Adipose tissue (tissue), 3 donors: ENCODE measurements around the gene GPC6. TPM values are rescaled to one million over a fixed set of nuclear protein-coding genes. Genes with fewer than 3 reads are reported as not detected.
"Not testable (repeated sequence)": the region's sequence is repeated elsewhere in the genome, so short reads cannot be mapped to it uniquely, and the experiment has no call there.

Experiments
- H3K27ac ChIP-seq: one replicate; pipeline ENCODE4 v1.5.1; 2013; ENCODE audit warnings: low read depth, low read length
- WGBS, 3 donors: extraction: QIAGEN DNeasy Blood & Tissue Kit; methylation state at CpG; one replicate each; pipeline ENCODE4 v1.1.7; 2013; 5-methylcytosine and 5-hydroxymethylcytosine counted together
- polyA plus RNA-seq, 3 donors: library from polyadenylated mRNA; stranded (reverse); fragments of 200-250 nt; gene quantifications; one replicate each; pipeline ENCODE4 v1.2.3, GENCODE V29; 2013
- donor health status: healthy with polysubstance abuse.
- donor health status: Bipolar disorder and iron deficiency.
- donor health status: healthy.

Gene GPC6
- polyA plus RNA-seq, 3 donors, result 0.72 to 8.5 (median 5.8) TPM

DNA sequence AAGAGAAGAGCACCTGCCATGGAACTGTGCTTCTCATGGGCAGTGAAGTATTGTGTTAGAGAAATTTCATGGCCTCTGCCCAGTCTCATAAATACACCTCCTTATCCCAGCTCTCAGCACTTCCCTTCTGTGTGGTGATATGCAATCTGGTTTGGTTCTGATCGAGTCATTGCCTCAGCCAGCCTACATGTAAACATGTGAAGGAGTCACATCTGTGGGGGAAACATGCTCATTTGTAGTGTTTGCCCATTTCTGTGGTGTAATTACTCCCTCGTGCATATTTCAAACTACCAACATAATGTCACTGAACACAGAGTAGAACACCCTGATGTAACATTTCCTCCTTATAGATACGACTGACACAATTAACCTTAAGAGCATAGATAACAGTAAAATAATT lies 1069.9 kb downstream of the GPC6 start:
- 76 to 77% (median 77%) methylated on average over 3 of the region's 3 CpGs for WGBS, 3 donors
- no peak overlapping the region for H3K27ac ChIP-seq

- H3K27ac ChIP-seq, result no peak overlapping the region
- WGBS, 3 donors, result 68 to 80% (median 75%) methylated on average over 4 of the region's 4 CpGs
These were observed 1071.7 kb downstream of the GPC6 start for GRCh38 chr13:94298346-94298745.

- 69 to 83% (median 81%) methylated on average over 4 of the region's 4 CpGs for WGBS, 3 donors
- no peak overlapping the region for H3K27ac ChIP-seq
These were observed 1073.8 kb downstream of the GPC6 start for GRCh38 chr13:94300401-94300800.

- 77 to 86% (median 80%) methylated on average over 1 of the region's 1 CpG for WGBS, 3 donors
- H3K27ac ChIP-seq, result no peak overlapping the region
These were observed 1074.9 kb downstream of the GPC6 start for GRCh38 chr13:94301487-94301886.

- not testable (repeated sequence) for H3K27ac ChIP-seq
- WGBS, 3 donors, result 94 to 96% (median 95%) methylated on average over 20 of the region's 20 CpGs
These were observed 1076.4 kb downstream of the GPC6 start for GRCh38 chr13:94302847-94303565.

GRCh38 chr13:94303644-94304174 lies 1077.1 kb downstream of the GPC6 start:
- no peak overlapping the region for H3K27ac ChIP-seq
- WGBS, 3 donors, result 45 to 64% (median 62%) methylated on average over 7 of the region's 7 CpGs

- H3K27ac ChIP-seq, result no peak overlapping the region
- WGBS, 3 donors, result 35 to 74% (median 72%) methylated on average over 2 of the region's 2 CpGs
These were observed 1078.4 kb downstream of the GPC6 start for GRCh38 chr13:94305033-94305432.

GRCh38 chr13:94305463-94305862 lies 1078.9 kb downstream of the GPC6 start:
- no peak overlapping the region for H3K27ac ChIP-seq
- 48 to 70% (median 66%) methylated on average over 1 of the region's 1 CpG for WGBS, 3 donors

DNA sequence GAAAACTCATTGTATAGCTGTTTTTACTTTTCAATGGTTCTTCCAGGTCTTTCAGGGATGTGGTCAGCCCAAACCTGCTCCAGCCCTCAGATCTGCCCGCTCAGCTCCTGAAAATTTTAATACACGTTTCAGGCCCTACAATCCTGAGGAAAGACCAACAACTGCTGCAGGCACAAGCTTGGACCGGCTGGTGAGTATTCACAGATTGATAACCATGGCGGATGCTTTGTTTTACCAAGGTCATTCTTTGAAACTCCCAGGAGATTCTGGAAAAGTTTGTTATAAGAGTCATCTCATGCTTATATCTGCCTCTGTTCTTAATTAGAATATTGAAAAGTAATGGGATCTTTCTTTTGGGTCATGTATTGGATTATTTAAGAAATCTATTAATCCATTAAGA lies 1079.3 kb downstream of the GPC6 start:
- 57 to 79% (median 78%) methylated on average over 4 of the region's 4 CpGs for WGBS, 3 donors
- H3K27ac ChIP-seq, result no peak overlapping the region

DNA sequence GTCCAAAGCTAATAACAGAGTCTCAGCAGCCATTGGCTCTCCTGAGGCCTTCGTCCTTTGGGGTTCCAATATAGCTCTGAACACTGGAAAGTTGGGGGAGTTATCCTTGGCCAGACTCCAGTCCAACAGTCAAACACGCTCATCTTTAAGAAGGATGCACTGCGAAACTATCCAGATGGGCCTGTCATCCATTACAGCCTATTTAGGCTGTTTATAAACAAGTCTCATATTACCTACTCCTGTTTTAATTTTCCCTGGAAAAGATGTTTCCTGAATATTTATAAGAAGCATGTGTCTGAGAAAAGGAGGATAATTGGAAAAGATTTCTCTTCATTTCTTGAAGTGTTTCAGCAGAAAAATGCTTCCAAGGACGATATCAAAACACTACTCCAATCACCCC lies 1082.2 kb downstream of the GPC6 start:
- no peak overlapping the region for H3K27ac ChIP-seq

GRCh38 chr13:94309576-94309975 lies 1083.0 kb downstream of the GPC6 start:
- WGBS, 3 donors, result 92 to 95% (median 93%) methylated on average over 3 of the region's 3 CpGs
- no peak overlapping the region for H3K27ac ChIP-seq

More for the DNA sequence above, 1082.2 kb downstream of the GPC6 start:
- WGBS, 3 donors, result 83 to 91% (median 90%) methylated on average over 4 of the region's 4 CpGs

- H3K27ac ChIP-seq, result no peak overlapping the region
- WGBS, 3 donors, result 59 to 87% (median 65%) methylated on average over 8 of the region's 8 CpGs
These were observed 1083.6 kb downstream of the GPC6 start for GRCh38 chr13:94309997-94310855.

DNA sequence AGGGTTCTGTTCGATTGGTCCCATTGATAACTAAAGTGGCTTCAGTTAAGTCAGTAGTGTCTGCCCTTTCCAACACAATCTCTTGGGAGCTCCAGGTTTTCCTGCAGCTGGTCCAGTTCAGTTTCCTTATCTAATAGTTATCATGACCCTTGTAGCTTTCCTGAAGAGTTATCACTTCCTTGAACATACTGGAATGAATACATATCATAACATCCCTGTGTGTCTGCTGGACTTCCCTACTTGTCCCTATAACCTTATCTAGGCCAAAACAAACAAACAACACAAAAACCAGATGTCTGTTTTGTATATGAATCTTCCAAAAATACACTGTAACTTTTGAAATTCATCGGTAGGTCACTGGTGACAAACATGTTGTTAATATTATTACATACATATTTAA lies 1085.3 kb downstream of the GPC6 start:
- 61 to 84% (median 69%) methylated on average over 2 of the region's 2 CpGs for WGBS, 3 donors
- no peak overlapping the region for H3K27ac ChIP-seq

DNA sequence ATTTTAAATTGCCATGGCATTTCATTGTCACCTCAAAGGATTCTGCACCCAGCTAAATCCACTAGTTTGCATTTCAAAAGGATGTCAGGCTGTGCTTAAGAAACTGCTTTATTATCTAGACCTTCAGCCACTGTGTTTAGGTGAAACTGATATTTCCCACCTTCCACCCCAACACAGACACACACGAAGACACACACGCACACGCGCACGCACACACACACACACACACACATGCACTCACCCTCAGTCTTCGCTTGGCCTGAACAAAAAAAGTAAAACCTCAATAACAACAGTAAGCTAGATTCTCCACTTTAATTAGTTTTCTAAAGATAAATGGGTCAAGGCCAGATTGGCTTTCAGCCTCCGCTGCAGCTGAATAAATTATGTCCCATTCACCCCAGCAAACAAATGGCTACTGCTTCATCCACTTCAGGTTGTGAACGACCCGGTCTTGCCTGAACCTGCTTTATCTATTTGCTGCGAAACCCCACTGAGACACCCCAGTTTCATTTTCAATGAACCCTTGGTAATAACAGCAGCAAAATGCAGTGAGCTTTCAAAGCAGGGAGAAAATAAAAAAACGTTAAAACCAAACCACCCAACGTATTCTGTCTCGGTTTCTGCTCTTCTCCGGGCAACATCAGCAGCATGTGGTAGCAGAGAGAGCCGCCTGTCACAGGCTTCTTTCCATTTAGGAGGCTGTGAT lies 1086.1 kb downstream of the GPC6 start:
- 69 to 85% (median 83%) methylated on average over 15 of the region's 15 CpGs for WGBS, 3 donors
- no peak overlapping the region for H3K27ac ChIP-seq

GRCh38 chr13:94313321-94313910 lies 1086.8 kb downstream of the GPC6 start:
- 69 to 92% (median 72%) methylated on average over 3 of the region's 3 CpGs for WGBS, 3 donors
- no peak overlapping the region for H3K27ac ChIP-seq

GRCh38 chr13:94313926-94314325 lies 1087.3 kb downstream of the GPC6 start:
- 85 to 94% (median 87%) methylated on average over 3 of the region's 3 CpGs for WGBS, 3 donors
- no peak overlapping the region for H3K27ac ChIP-seq

DNA sequence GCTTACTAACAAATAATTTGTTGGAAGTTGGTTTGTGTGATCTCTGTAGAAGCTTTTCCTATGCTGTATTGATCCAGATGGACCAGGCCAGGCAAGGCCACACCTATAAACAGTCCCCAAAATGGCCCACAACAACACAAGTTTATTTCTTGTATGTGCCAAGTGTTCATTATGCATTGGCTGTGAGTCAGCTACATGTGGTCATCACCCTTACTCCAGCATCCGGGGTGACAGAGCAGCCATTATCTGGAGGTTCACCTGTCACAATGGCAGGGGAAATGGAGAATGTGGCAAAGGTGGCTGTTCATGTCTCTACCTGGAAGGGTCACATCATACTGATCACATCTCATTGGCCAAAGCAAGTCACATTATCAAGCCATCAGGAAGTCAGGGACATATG lies 1088.6 kb downstream of the GPC6 start:
- 93 to 100% (median 96%) methylated on average over 1 of the region's 1 CpG for WGBS, 3 donors
- H3K27ac ChIP-seq, result no peak overlapping the region

DNA sequence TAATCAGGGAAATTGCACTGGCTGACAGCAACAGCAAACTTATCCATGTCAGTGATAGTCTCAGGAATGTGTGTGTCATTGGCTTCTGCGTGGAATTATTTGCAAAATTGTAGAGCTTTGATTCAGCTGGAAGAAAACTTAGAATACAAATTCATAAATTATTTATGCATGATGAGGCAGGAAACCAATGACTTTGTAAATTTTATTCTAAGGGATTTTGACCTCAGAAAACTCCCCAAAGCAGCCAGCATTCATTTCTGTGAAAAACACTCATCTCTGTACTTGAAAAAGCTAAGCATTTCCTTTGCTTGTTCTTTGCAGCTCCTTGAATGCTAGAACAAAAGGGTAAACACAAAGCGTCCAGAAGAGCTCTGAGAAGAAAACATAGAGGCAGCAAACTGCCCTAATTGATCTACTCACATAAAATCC lies 1090.5 kb downstream of the GPC6 start:
- WGBS, 3 donors, result 38 to 53% (median 48%) methylated on average over 2 of the region's 2 CpGs

More for the DNA sequence above, 1090.5 kb downstream of the GPC6 start:
- no peak overlapping the region for H3K27ac ChIP-seq
